H9 (cell line): ENCODE measurements around the gene VAMP2. TPM values are rescaled to one million over a fixed set of nuclear protein-coding genes. Genes with fewer than 3 reads are reported as not detected.
A peak's percentile ranks its signal among the peaks of the same experiment; 100 is the strongest.

Source experiments
- DNase-seq: peaks from one replicate; pipeline ENCODE4 v3.0.0-alpha.2; 2017
- H2AFZ ChIP-seq: one replicate; pipeline ENCODE4 v1.6.1; 2013; ENCODE audit warnings: mild to moderate bottlenecking, low read length, control low read depth, moderate library complexity
- H2AK5ac ChIP-seq: 2 replicates; pipeline ENCODE4 v1.6.1; 2013; ENCODE audit warnings: low read length, control low read depth, mixed read lengths; ENCODE audit not compliant: insufficient read length
- H2BK120ac ChIP-seq: one replicate; pipeline ENCODE4 v1.6.1; 2013; ENCODE audit warnings: low read depth, mild to moderate bottlenecking, low read length, control low read depth, inconsistent platforms; ENCODE audit not compliant: poor library complexity, severe bottlenecking
- H2BK12ac ChIP-seq: 2 replicates; pipeline ENCODE4 v1.6.1; 2013; ENCODE audit warnings: low read length, control low read depth, mixed read lengths, low read depth; ENCODE audit not compliant: insufficient read length
- H2BK15ac ChIP-seq: 2 replicates; pipeline ENCODE4 v1.6.1; 2013; ENCODE audit warnings: low read depth, low read length, control low read depth
- H2BK20ac ChIP-seq: one replicate; pipeline ENCODE4 v1.6.1; 2013; ENCODE audit warnings: low read depth, mild to moderate bottlenecking, low read length, control low read depth, inconsistent platforms; ENCODE audit not compliant: poor library complexity, severe bottlenecking
- H2BK5ac ChIP-seq: 2 replicates; pipeline ENCODE4 v1.6.1; 2013; ENCODE audit warnings: low read length, control low read depth, mixed read lengths; ENCODE audit not compliant: insufficient read length
- H3K14ac ChIP-seq: 2 replicates; pipeline ENCODE4 v1.6.1; 2013; ENCODE audit warnings: low read length, control low read depth; ENCODE audit not compliant: insufficient read depth
- H3K18ac ChIP-seq: 2 replicates; pipeline ENCODE4 v1.6.1; 2013; ENCODE audit warnings: low read depth, mild to moderate bottlenecking, mixed read lengths, low read length, control low read depth; ENCODE audit not compliant: insufficient read length
- H3K23ac ChIP-seq: 2 replicates; pipeline ENCODE4 v1.6.1; 2013; ENCODE audit warnings: low read length, control low read depth, mixed read lengths, low read depth; ENCODE audit not compliant: insufficient read length
- H3K23me2 ChIP-seq: 2 replicates; pipeline ENCODE4 v1.6.1; 2013; ENCODE audit warnings: low read depth, mild to moderate bottlenecking, mixed read lengths, low read length, control low read depth; ENCODE audit not compliant: insufficient read length, poor library complexity, severe bottlenecking
- H3K27ac ChIP-seq: 2 replicates; pipeline ENCODE4 v1.5.1; 2013; ENCODE audit warnings: low read length, control low read depth, mixed read lengths, low read depth; ENCODE audit not compliant: insufficient read length
- H3K27me3 ChIP-seq: 2 replicates; pipeline ENCODE4 v1.6.1; 2013; ENCODE audit warnings: low read length, control low read depth, inconsistent platforms; ENCODE audit not compliant: insufficient read depth
- H3K4ac ChIP-seq: 2 replicates; pipeline ENCODE4 v1.6.1; 2013; ENCODE audit warnings: low read depth, mild to moderate bottlenecking, control low read depth, inconsistent platforms, low read length, moderate library complexity
- H3K4me1 ChIP-seq: 2 replicates; pipeline ENCODE4 v1.6.1; 2013; ENCODE audit warnings: low read length, control low read depth, inconsistent platforms; ENCODE audit not compliant: insufficient read depth
- H3K4me2 ChIP-seq: 2 replicates; pipeline ENCODE4 v1.6.1; 2013; ENCODE audit warnings: low read length, control low read depth, mixed read lengths; ENCODE audit not compliant: insufficient read length, insufficient read depth
- H3K56ac ChIP-seq: 2 replicates; pipeline ENCODE4 v1.6.1; 2013; ENCODE audit warnings: low read depth, mild to moderate bottlenecking, mixed read lengths, low read length, control low read depth; ENCODE audit not compliant: insufficient read length
- H3K79me1 ChIP-seq: 2 replicates; pipeline ENCODE4 v1.6.1; 2013; ENCODE audit warnings: low read depth, mild to moderate bottlenecking, moderate library complexity, low read length, control low read depth, inconsistent platforms; ENCODE audit not compliant: insufficient read depth, poor library complexity, severe bottlenecking
- H3K79me2 ChIP-seq: 2 replicates; pipeline ENCODE4 v1.6.1; 2013; ENCODE audit warnings: low read length, control low read depth, inconsistent platforms; ENCODE audit not compliant: insufficient read depth
- H3K9ac ChIP-seq: 2 replicates; pipeline ENCODE4 v1.6.1; 2013; ENCODE audit warnings: low read length, control low read depth, mixed read lengths; ENCODE audit not compliant: insufficient read length; ENCODE audit errors: extremely low read depth
- H3K9me3 ChIP-seq: one replicate; pipeline ENCODE4 v1.6.1; 2013; ENCODE audit warnings: low read depth, low read length, inconsistent platforms; ENCODE audit not compliant: control insufficient read depth
- H3T11ph ChIP-seq: one replicate; pipeline ENCODE4 v1.6.1; 2013; ENCODE audit warnings: mild to moderate bottlenecking, low read length, control low read depth, inconsistent platforms
- H4K20me1 ChIP-seq: one replicate; pipeline ENCODE4 v1.6.1; 2013; ENCODE audit not compliant: control insufficient read depth, insufficient read length, insufficient read depth
- H4K5ac ChIP-seq: 2 replicates; pipeline ENCODE4 v1.6.1; 2013; ENCODE audit warnings: low read depth, mild to moderate bottlenecking, mixed read lengths, low read length, control low read depth; ENCODE audit not compliant: insufficient read length
- H4K8ac ChIP-seq: replicated peaks from 2 replicates; pipeline ENCODE4 v1.6.1; 2013; ENCODE audit warnings: low read length, control low read depth, mixed read lengths, low read depth; ENCODE audit not compliant: insufficient read length
- H4K91ac ChIP-seq: 2 replicates; pipeline ENCODE4 v1.6.1; 2013; ENCODE audit warnings: low read depth, mild to moderate bottlenecking, moderate library complexity, mixed read lengths, low read length, control low read depth; ENCODE audit not compliant: insufficient read length
- H3K27ac Mint-ChIP-seq, 3 experiments: 2 replicates in 2 of 3; 3 replicates in 1 of 3; pipeline ENCODE4 v1.8.0; 2020 to 2021; ENCODE audit warnings: mixed read lengths in 3 of 3, mild to moderate bottlenecking in 1 of 3, moderate library complexity in 1 of 3
- H3K27me3 Mint-ChIP-seq: 2 replicates; pipeline ENCODE4 v1.8.0; 2021; ENCODE audit warnings: low read depth, mild to moderate bottlenecking, moderate library complexity, mixed read lengths
- H3K36me3 Mint-ChIP-seq, 3 experiments: 2 replicates in 2 of 3; 3 replicates in 1 of 3; pipeline ENCODE4 v1.8.0; 2020 to 2021; ENCODE audit warnings: low read depth in 3 of 3, mixed read lengths in 3 of 3; ENCODE audit not compliant: insufficient read depth in 1 of 3
- H3K4me1 Mint-ChIP-seq, 2 experiments: 2 replicates each; pipeline ENCODE4 v1.8.0; 2020; ENCODE audit warnings: mixed read lengths in 2 of 2
- H3K4me3 Mint-ChIP-seq, 2 experiments: 2 replicates in 1 of 2; 3 replicates in 1 of 2; pipeline ENCODE4 v1.8.0; 2020 to 2021; ENCODE audit warnings: mild to moderate bottlenecking in 2 of 2, mixed read lengths in 2 of 2, moderate library complexity in 1 of 2
- H3K9me3 Mint-ChIP-seq, 2 experiments: 2 replicates in 1 of 2; 3 replicates in 1 of 2; pipeline ENCODE4 v1.8.0; 2020; ENCODE audit warnings: mild to moderate bottlenecking in 2 of 2, mixed read lengths in 2 of 2, moderate library complexity in 1 of 2
- WGBS: extraction: QIAGEN DNeasy Blood & Tissue Kit; methylation state at CpG from one replicate; pipeline ENCODE4 v1.1.7; 2013; ENCODE audit warnings: missing lambda C conversion rate, low lambda C conversion rate, mixed read lengths; ENCODE audit not compliant: insufficient read length; ENCODE audit errors: extremely low coverage; 5-methylcytosine and 5-hydroxymethylcytosine counted together
- total RNA-seq: library from RNA; stranded (reverse); gene quantifications from 2 replicates; pipeline ENCODE4 v1.2.1, GENCODE V29; 2021
- TF ChIP-seq, protein P1 (sequence below): fragments of 200-600 bp; sonication (generic); conservative IDR thresholded peaks from 3 replicates; pipeline ENCODE4 v1.8.0; 2021; ENCODE audit warnings: antibody characterized with exemption, mild to moderate bottlenecking

VAMP2 gene
- total RNA-seq, 1 experiment from 2014 or later: 22.8 TPM

DNA sequence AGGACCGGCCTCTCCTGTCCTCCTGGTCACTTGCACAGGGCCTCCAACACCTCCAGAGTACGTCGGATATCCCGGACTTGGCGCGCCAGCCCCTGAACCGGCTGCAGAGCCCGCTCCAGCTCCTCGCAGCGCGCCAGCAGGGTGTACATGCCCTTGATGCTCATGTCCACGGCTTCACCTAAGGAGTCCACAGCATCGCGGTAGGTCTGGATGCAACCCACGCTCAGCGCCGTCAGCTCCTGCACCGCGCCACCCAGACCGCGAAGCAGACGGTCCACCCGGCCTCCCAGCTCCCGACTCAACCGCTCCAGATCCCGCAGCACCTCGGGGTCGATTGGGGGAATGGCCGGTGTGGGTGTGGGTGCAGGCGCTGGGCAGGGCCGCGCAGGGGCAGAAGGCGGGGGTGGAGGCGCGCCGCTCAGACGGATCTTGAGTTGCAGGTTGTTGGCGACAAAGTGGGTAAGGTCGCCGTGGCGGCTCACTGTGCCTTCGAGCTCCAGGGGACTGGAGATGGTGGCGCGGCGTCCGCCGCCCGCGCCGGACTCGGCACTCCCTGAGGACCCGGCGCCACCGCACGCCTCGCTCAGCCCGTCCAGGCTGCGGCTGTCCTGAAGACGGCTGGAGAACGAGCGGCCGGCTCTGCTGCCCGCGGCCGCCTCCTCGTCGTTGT lies 26.4 kb upstream of the VAMP2 start:
- Histone ChIP-seq H4K8ac (no peak overlapping the region), H3K56ac (no peak overlapping the region), H3K79me1 (no peaks in the 10 kb centered on the region), H2AFZ (no peak overlapping the region), H2BK20ac (no peak overlapping the region), H4K20me1 (peaks cover 3% of the 10 kb centered on the region), H4K5ac (no peak overlapping the region), H2AK5ac (no peak overlapping the region), H3K27ac (no peak overlapping the region), H3T11ph (no peak overlapping the region), H3K4me1 (peaks cover 9% of the 10 kb centered on the region; the same call in 1 of the 2 replicates), H3K23ac (no peak overlapping the region), H3K79me2 (no peaks in the 10 kb centered on the region), H3K18ac (no peak overlapping the region), H3K14ac (no peak overlapping the region; the same call in 1 of the 2 replicates), H3K23me2 (peaks cover 17% of the 10 kb centered on the region), H2BK12ac (no peak overlapping the region), H4K91ac (no peak overlapping the region), H3K27me3 (peaks cover 2% of the 10 kb centered on the region; the same call in 1 of the 2 replicates), H2BK5ac (no peak overlapping the region), H3K4ac (no peak overlapping the region), H3K9me3 (no peaks in the 10 kb centered on the region), H3K4me2 (peak overlapping the region; percentile 99), H2BK120ac (no peak overlapping the region), H2BK15ac (no peak overlapping the region), H3K9ac (peak overlapping the region; percentile 60)
- TF ChIP-seq, protein P1, sequence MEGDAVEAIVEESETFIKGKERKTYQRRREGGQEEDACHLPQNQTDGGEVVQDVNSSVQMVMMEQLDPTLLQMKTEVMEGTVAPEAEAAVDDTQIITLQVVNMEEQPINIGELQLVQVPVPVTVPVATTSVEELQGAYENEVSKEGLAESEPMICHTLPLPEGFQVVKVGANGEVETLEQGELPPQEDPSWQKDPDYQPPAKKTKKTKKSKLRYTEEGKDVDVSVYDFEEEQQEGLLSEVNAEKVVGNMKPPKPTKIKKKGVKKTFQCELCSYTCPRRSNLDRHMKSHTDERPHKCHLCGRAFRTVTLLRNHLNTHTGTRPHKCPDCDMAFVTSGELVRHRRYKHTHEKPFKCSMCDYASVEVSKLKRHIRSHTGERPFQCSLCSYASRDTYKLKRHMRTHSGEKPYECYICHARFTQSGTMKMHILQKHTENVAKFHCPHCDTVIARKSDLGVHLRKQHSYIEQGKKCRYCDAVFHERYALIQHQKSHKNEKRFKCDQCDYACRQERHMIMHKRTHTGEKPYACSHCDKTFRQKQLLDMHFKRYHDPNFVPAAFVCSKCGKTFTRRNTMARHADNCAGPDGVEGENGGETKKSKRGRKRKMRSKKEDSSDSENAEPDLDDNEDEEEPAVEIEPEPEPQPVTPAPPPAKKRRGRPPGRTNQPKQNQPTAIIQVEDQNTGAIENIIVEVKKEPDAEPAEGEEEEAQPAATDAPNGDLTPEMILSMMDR: no peak
- peaks cover 8% of the 10 kb centered on the region in 2 experiments for H3K4me1 Mint-ChIP-seq
- H3K4me3 Mint-ChIP-seq: no peak overlapping the region
- DNase-seq: no peak
- H3K27ac Mint-ChIP-seq: no peak overlapping the region
- H3K36me3 Mint-ChIP-seq: no peaks in the 10 kb centered on the region
- peaks cover 8% of the 10 kb centered on the region for H3K27me3 Mint-ChIP-seq
- no CpG with 5 or more reads among the region's 67 CpGs for WGBS
- H3K9me3 Mint-ChIP-seq: no peaks in the 10 kb centered on the region
